HCT116 (cell line): Measurements from ENCODE around the gene SEPTIN5. TPM values are rescaled to one million over a fixed set of nuclear protein-coding genes. Genes with fewer than 3 reads are reported as not detected.

ENCODE experiments used
- ATAC-seq: fragments of 200-7000 bp; cut with Tn5 transposase; 2 replicates; pipeline ENCODE4 v1.9.1; 2020; ENCODE audit warnings: mild to moderate bottlenecking, moderate library complexity
- BruUV-seq: library from RNA; stranded (reverse); fragments of 400-500 nt; replicated peaks from 2 replicates; lab custom pipeline; 2021; lab: Mats Ljungman, UMichigan
- CTCF ChIA-PET: fragments of 300-600 bp; sonication (Branson Sonifier 250); formaldehyde crosslinking; loops from one replicate; lab custom pipeline; 2021; ENCODE audit warnings: antibody characterized with exemption; lab: Charles Lee
- POLR2A ChIA-PET: fragments of 300-600, 350-600 bp; sonication (Branson Sonifier 250); formaldehyde crosslinking; loops from one replicate; lab custom pipeline; 2021; ENCODE audit warnings: antibody characterized with exemption; lab: Charles Lee
- RAD21 ChIA-PET, 2 experiments: fragments of 300-600 bp; sonication (Branson Sonifier 250); formaldehyde crosslinking; loops; one replicate each; lab custom pipeline; 2023; ENCODE audit warnings: low total read pairs in 2 of 2; ENCODE audit not compliant: uncharacterized antibody in 2 of 2, unreplicated experiment in 2 of 2, low non-redundant PET in 1 of 2; lab: Charles Lee
- DNase-seq: peaks from one replicate; pipeline ENCODE4 v3.0.0-alpha.2; 2010; ENCODE audit warnings: low read depth, low spot score
- H2AFZ ChIP-seq: fragments of 200-600 bp; shearing (Covaris generic), sonication (generic); 2 replicates; pipeline ENCODE4 v1.6.1; 2017; ENCODE audit warnings: low read depth, mixed run types, mixed read lengths, antibody characterized with exemption, low read length; ENCODE audit not compliant: poor library complexity, severe bottlenecking
- H3K27ac ChIP-seq: 2 replicates; pipeline ENCODE4 v1.5.1; 2012; ENCODE audit warnings: low read depth, low read length
- H3K27me3 ChIP-seq: fragments of 200-600 bp; sonication (generic); 2 replicates; pipeline ENCODE4 v1.6.1; 2016; ENCODE audit warnings: mixed run types, low read length, mixed read lengths; ENCODE audit not compliant: insufficient read depth
- H3K36me3 ChIP-seq, 2 experiments: fragments of 200-500 bp in 1 of 2; fragments of 200-600 bp in 1 of 2; sonication (Bioruptor generic) in 1 of 2; sonication (generic) in 1 of 2; 2 replicates each; pipeline versions ENCODE4 v1.5.1 to v1.6.1; 2014 to 2016; ENCODE audit warnings: low read length in 2 of 2, inconsistent platforms in 1 of 2, mixed read lengths in 1 of 2, mixed run types in 1 of 2; ENCODE audit not compliant: insufficient read depth in 2 of 2, control insufficient read depth in 1 of 2
- H3K4me1 ChIP-seq, 2 experiments: fragments of 200-600 bp in 1 of 2; sonication (generic) in 1 of 2; 2 replicates each; pipeline versions ENCODE4 v1.5.1 to v1.6.1; 2012 to 2017; ENCODE audit warnings: low read length in 2 of 2, inconsistent platforms in 1 of 2, mild to moderate bottlenecking in 1 of 2, mixed read lengths in 1 of 2, mixed run types in 1 of 2, moderate library complexity in 1 of 2; ENCODE audit not compliant: insufficient read depth in 2 of 2, control insufficient read depth in 1 of 2
- H3K4me2 ChIP-seq: fragments of 200-600 bp; sonication (generic); 2 replicates; pipeline ENCODE4 v1.6.1; 2017; ENCODE audit warnings: mixed run types, low read length, mixed read lengths
- H3K4me3 ChIP-seq, 2 experiments: fragments of 200-600 bp in 1 of 2; sonication (generic) in 1 of 2; replicated peaks in 1 of 2; 2 replicates each; pipeline ENCODE4 v1.5.1; 2011 to 2016; ENCODE audit warnings: low read length in 2 of 2, control low read depth in 1 of 2, low read depth in 1 of 2, mild to moderate bottlenecking in 1 of 2, mixed read lengths in 1 of 2, mixed run types in 1 of 2
- H3K79me2 ChIP-seq: fragments of 200-600 bp; sonication (generic); 2 replicates; pipeline ENCODE4 v1.6.1; 2017; ENCODE audit warnings: mild to moderate bottlenecking, mixed run types, low read length, moderate library complexity, mixed read lengths; ENCODE audit not compliant: insufficient read depth
- H3K9ac ChIP-seq: fragments of 200-600 bp; sonication (generic); 2 replicates; pipeline ENCODE4 v1.6.1; 2016; ENCODE audit warnings: low read length, mixed read lengths
- H3K9me2 ChIP-seq: fragments of 200-600 bp; sonication (generic), shearing (Covaris generic); 2 replicates; pipeline ENCODE4 v1.6.1; 2017; ENCODE audit warnings: mixed run types, mild to moderate bottlenecking, moderate library complexity; ENCODE audit not compliant: insufficient read depth
- H3K9me3 ChIP-seq, 2 experiments: fragments of 200-500 bp in 1 of 2; fragments of 200-600 bp in 1 of 2; sonication (Bioruptor generic) in 1 of 2; sonication (generic) in 1 of 2; 2 replicates each; pipeline ENCODE4 v1.6.1; 2014 to 2017; ENCODE audit warnings: low read length in 2 of 2, mixed read lengths in 2 of 2, inconsistent platforms in 1 of 2, low read depth in 1 of 2, mild to moderate bottlenecking in 1 of 2, mixed run types in 1 of 2, moderate library complexity in 1 of 2; ENCODE audit not compliant: control insufficient read depth in 1 of 2, insufficient read depth in 1 of 2
- H4K20me1 ChIP-seq: fragments of 200-600 bp; sonication (generic), shearing (Covaris generic); 2 replicates; pipeline ENCODE4 v1.6.1; 2017; ENCODE audit warnings: mixed run types, mild to moderate bottlenecking, moderate library complexity; ENCODE audit not compliant: insufficient read depth
- CEBPB ChIP-seq: IDR thresholded peaks from 2 replicates; pipeline ENCODE4 v1.6.1; 2012; ENCODE audit warnings: low read depth
- EGR1 ChIP-seq: IDR thresholded peaks from 2 replicates; pipeline ENCODE4 v1.6.1; 2012; ENCODE audit warnings: low read depth
- EZH2 ChIP-seq: fragments of 200-600 bp; sonication (generic); IDR thresholded peaks from 2 replicates; pipeline ENCODE4 v1.6.1; 2017; ENCODE audit warnings: antibody characterized with exemption, mixed run types
- FOSL1 ChIP-seq: IDR thresholded peaks from 2 replicates; pipeline ENCODE4 v1.6.1; 2012; ENCODE audit warnings: low read depth
- POLR2AphosphoS5 ChIP-seq: IDR thresholded peaks from 2 replicates; pipeline ENCODE4 v1.6.1; 2011; ENCODE audit warnings: mild to moderate bottlenecking, low read depth, low read length, moderate library complexity
- RAD21 ChIP-seq: IDR thresholded peaks from 2 replicates; pipeline ENCODE4 v1.6.1; 2012; ENCODE audit warnings: low read depth, mild to moderate bottlenecking
- SIN3A ChIP-seq: IDR thresholded peaks from 2 replicates; pipeline ENCODE4 v1.6.1; 2012; ENCODE audit warnings: low read depth
- YY1 ChIP-seq: IDR thresholded peaks from 2 replicates; pipeline ENCODE4 v1.6.1; 2011; ENCODE audit warnings: low read length, low read depth, moderate library complexity, mild to moderate bottlenecking; ENCODE audit not compliant: insufficient replicate concordance; ENCODE audit errors: extremely low read depth
- ZNF274 ChIP-seq: fragments of 200-500 bp; sonication (Bioruptor generic); IDR thresholded peaks from 2 replicates; pipeline ENCODE4 v1.6.1; 2014; ENCODE audit warnings: mild to moderate bottlenecking, low read depth, low read length, inconsistent platforms
- intact Hi-C: fragments of 100-400 bp; cut with micrococcal nuclease; formaldehyde crosslinking; loops from 2 replicates; pipeline ENCODE4 v1.10.0; 2022
- total RNA-seq: library from RNA; stranded (reverse); gene quantifications from one replicate; pipeline ENCODE4 v1.2.1, GENCODE V29; 2021; ENCODE audit not compliant: unreplicated experiment
- TF ChIP-seq, protein P1 (sequence below): IDR thresholded peaks from 2 replicates; pipeline ENCODE4 v1.6.1; 2011; ENCODE audit warnings: mild to moderate bottlenecking, low read length, moderate library complexity; ENCODE audit not compliant: insufficient replicate concordance; ENCODE audit errors: extremely low read depth
- TF ChIP-seq, protein P2 (sequence below): IDR thresholded peaks from 2 replicates; pipeline ENCODE4 v1.6.1; 2012; ENCODE audit warnings: low read depth
- TF ChIP-seq, protein P3 (sequence below), 3 experiments: fragments of 200-600 bp in 1 of 3; sonication (generic) in 1 of 3; IDR thresholded peaks in 2 of 3; conservative IDR thresholded peaks in 1 of 3; 2 replicates each; pipeline ENCODE4 v1.5.1; 2012 to 2017; ENCODE audit warnings: low read depth in 2 of 3, low read length in 2 of 3, antibody characterized with exemption in 1 of 3, borderline replicate concordance in 1 of 3, control low read depth in 1 of 3, mild to moderate bottlenecking in 1 of 3, mixed read lengths in 1 of 3, mixed run types in 1 of 3, moderate library complexity in 1 of 3; ENCODE audit not compliant: insufficient read depth in 1 of 3
- TF ChIP-seq, protein P4 (sequence below): IDR thresholded peaks from 2 replicates; pipeline ENCODE4 v1.6.1; 2012

SEPTIN5 gene
- total RNA-seq, 1 experiment from 2014 or later, result 9.0 TPM

DNA sequence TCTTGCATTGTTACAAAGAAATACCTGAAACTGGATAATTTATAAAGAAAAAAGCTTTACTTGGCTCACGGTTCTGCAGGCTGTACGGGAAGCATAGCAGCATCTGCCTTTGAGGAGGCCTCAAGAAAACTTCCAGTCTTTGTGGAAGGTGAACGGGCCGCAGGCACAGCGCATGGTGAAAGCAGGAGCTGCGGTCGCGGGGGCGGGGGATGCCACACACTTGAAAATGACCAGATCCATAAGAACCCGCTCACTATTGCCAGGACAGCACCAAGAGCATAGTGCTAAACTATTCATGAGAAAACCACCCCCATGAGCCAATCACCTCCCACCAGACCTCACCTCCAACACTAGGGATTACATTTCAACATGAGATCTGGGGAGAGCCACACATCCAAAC, 45.6 kb upstream of the SEPTIN5 start:
- POLR2A ChIA-PET, result no interaction called here
- Histone ChIP-seq H3K9me3 (no peaks in the 10 kb centered on the region), H2AFZ (no peak overlapping the region), H3K4me3 (no peak overlapping the region), H3K27me3 (no peaks in the 10 kb centered on the region), H3K9ac (no peak overlapping the region), H3K4me1 (no peaks in the 10 kb centered on the region), H3K36me3 (no peaks in the 10 kb centered on the region), H4K20me1 (no peaks in the 10 kb centered on the region), H3K9me2 (no peaks in the 10 kb centered on the region), H3K4me2 (no peak overlapping the region), H3K79me2 (no peaks in the 10 kb centered on the region), H3K27ac (no peak overlapping the region)
- CTCF ChIA-PET, result interaction anchor here (1.4 kb wide), 1 partner anchor 11 kb away, joined by 4 read pairs; no protein-coding TSS in a partner anchor
- ATAC-seq, result no peak
- intact Hi-C loops, result no loop called here
- RAD21 ChIA-PET, result no interaction called here
- no TSS peak for BruUV-seq
- DNase-seq, result no peak
- TF ChIP-seq POLR2AphosphoS5 (no peak), CEBPB (no peak), EGR1 (no peak), RAD21 (no peak), YY1 (no peak), ZNF274 (no peak), FOSL1 (no peak), SIN3A (no peak), EZH2 (no peak)
- TF ChIP-seq, protein P1, sequence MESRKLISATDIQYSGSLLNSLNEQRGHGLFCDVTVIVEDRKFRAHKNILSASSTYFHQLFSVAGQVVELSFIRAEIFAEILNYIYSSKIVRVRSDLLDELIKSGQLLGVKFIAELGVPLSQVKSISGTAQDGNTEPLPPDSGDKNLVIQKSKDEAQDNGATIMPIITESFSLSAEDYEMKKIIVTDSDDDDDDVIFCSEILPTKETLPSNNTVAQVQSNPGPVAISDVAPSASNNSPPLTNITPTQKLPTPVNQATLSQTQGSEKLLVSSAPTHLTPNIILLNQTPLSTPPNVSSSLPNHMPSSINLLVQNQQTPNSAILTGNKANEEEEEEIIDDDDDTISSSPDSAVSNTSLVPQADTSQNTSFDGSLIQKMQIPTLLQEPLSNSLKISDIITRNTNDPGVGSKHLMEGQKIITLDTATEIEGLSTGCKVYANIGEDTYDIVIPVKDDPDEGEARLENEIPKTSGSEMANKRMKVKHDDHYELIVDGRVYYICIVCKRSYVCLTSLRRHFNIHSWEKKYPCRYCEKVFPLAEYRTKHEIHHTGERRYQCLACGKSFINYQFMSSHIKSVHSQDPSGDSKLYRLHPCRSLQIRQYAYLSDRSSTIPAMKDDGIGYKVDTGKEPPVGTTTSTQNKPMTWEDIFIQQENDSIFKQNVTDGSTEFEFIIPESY, result no peak
- TF ChIP-seq, protein P2, sequence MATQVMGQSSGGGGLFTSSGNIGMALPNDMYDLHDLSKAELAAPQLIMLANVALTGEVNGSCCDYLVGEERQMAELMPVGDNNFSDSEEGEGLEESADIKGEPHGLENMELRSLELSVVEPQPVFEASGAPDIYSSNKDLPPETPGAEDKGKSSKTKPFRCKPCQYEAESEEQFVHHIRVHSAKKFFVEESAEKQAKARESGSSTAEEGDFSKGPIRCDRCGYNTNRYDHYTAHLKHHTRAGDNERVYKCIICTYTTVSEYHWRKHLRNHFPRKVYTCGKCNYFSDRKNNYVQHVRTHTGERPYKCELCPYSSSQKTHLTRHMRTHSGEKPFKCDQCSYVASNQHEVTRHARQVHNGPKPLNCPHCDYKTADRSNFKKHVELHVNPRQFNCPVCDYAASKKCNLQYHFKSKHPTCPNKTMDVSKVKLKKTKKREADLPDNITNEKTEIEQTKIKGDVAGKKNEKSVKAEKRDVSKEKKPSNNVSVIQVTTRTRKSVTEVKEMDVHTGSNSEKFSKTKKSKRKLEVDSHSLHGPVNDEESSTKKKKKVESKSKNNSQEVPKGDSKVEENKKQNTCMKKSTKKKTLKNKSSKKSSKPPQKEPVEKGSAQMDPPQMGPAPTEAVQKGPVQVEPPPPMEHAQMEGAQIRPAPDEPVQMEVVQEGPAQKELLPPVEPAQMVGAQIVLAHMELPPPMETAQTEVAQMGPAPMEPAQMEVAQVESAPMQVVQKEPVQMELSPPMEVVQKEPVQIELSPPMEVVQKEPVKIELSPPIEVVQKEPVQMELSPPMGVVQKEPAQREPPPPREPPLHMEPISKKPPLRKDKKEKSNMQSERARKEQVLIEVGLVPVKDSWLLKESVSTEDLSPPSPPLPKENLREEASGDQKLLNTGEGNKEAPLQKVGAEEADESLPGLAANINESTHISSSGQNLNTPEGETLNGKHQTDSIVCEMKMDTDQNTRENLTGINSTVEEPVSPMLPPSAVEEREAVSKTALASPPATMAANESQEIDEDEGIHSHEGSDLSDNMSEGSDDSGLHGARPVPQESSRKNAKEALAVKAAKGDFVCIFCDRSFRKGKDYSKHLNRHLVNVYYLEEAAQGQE, result no peak
- TF ChIP-seq, protein P3, sequence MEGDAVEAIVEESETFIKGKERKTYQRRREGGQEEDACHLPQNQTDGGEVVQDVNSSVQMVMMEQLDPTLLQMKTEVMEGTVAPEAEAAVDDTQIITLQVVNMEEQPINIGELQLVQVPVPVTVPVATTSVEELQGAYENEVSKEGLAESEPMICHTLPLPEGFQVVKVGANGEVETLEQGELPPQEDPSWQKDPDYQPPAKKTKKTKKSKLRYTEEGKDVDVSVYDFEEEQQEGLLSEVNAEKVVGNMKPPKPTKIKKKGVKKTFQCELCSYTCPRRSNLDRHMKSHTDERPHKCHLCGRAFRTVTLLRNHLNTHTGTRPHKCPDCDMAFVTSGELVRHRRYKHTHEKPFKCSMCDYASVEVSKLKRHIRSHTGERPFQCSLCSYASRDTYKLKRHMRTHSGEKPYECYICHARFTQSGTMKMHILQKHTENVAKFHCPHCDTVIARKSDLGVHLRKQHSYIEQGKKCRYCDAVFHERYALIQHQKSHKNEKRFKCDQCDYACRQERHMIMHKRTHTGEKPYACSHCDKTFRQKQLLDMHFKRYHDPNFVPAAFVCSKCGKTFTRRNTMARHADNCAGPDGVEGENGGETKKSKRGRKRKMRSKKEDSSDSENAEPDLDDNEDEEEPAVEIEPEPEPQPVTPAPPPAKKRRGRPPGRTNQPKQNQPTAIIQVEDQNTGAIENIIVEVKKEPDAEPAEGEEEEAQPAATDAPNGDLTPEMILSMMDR (IDR thresholded peaks at IDR 0.05 in 2 of 3, conservative IDR thresholded peaks at IDR 0.05 in 1 of 3; ENCODE audit: borderline replicate concordance in 1 of 3, insufficient read depth in 1 of 3, low read depth in 2 of 3, low read length in 2 of 3), result no peak
- TF ChIP-seq, protein P4, sequence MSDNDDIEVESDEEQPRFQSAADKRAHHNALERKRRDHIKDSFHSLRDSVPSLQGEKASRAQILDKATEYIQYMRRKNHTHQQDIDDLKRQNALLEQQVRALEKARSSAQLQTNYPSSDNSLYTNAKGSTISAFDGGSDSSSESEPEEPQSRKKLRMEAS, result no peak
